Ishikawa (cell line): ENCODE results near the gene SPSB3.

Source experiments
- CREB1 ChIP-seq: IDR thresholded peaks from 2 replicates; pipeline ENCODE4 v1.6.1; 2012; ENCODE audit warnings: low read depth
- EGR1 ChIP-seq: IDR thresholded peaks from 2 replicates; pipeline ENCODE4 v1.6.1; 2012
- MAX ChIP-seq: IDR thresholded peaks from 2 replicates; pipeline ENCODE4 v1.6.1; 2012
- REST ChIP-seq: IDR thresholded peaks from 2 replicates; pipeline ENCODE4 v1.6.1; 2012; ENCODE audit warnings: low read depth, mild to moderate bottlenecking
- TAF1 ChIP-seq: IDR thresholded peaks from 2 replicates; pipeline ENCODE4 v1.6.1; 2012; ENCODE audit warnings: low read depth, mild to moderate bottlenecking
- TCF12 ChIP-seq: IDR thresholded peaks from 2 replicates; pipeline ENCODE4 v1.6.1; 2012; ENCODE audit warnings: low read depth
- TEAD4 ChIP-seq: IDR thresholded peaks from 2 replicates; pipeline ENCODE4 v1.6.1; 2012

- no peak for TF ChIP-seq TEAD4
- no peak for TF ChIP-seq TCF12
- TF ChIP-seq TAF1: no peak
- TF ChIP-seq MAX: no peak
- TF ChIP-seq CREB1: no peak
- TF ChIP-seq REST: no peak
- TF ChIP-seq EGR1: no peak
These were observed 16.1 kb downstream of the SPSB3 start for GRCh38 chr16:1766231-1766630.
